ENCODE results near the gene HDAC5. TPM values are rescaled to one million over a fixed set of nuclear protein-coding genes. Genes with fewer than 3 reads are reported as not detected.

Gene HDAC5
- total RNA-seq, 3 donors from 2014 or later = 66.5 to 79.3 (median 75.4) TPM

DNA sequence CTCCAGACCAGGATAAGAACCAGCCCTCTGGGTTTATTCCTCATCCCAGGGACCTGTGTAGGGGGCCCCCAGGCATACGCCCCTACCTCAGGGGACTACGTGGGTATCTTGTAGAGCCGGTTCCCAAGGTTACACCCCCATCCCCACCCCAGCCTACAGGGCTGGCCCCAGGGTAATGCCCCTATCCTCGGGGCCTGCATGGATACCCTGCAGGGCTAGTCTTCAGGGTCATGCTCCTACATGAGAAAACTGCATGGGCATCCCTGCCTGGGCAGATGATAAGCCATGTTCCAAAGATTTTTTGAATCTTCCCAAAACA, 14.2 kb downstream of the HDAC5 start:
- no peaks in the 10 kb centered on the region for H3K27me3 ChIP-seq
- intact Hi-C loops (cut with DNase I; ENCODE audit: low total_unique reads) = no loop called here
- no peak for DNase-seq (ENCODE audit: low spot score in 2 of 2)
- H3K36me3 ChIP-seq = no peaks in the 10 kb centered on the region
- no peaks in the 10 kb centered on the region for H3K9me3 ChIP-seq
- TF ChIP-seq, protein P1, sequence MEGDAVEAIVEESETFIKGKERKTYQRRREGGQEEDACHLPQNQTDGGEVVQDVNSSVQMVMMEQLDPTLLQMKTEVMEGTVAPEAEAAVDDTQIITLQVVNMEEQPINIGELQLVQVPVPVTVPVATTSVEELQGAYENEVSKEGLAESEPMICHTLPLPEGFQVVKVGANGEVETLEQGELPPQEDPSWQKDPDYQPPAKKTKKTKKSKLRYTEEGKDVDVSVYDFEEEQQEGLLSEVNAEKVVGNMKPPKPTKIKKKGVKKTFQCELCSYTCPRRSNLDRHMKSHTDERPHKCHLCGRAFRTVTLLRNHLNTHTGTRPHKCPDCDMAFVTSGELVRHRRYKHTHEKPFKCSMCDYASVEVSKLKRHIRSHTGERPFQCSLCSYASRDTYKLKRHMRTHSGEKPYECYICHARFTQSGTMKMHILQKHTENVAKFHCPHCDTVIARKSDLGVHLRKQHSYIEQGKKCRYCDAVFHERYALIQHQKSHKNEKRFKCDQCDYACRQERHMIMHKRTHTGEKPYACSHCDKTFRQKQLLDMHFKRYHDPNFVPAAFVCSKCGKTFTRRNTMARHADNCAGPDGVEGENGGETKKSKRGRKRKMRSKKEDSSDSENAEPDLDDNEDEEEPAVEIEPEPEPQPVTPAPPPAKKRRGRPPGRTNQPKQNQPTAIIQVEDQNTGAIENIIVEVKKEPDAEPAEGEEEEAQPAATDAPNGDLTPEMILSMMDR (IDR thresholded peaks at IDR 0.05) = no peak
- H3K4me3 ChIP-seq = no peak overlapping the region
- H3K4me1 ChIP-seq = peaks cover 24 to 57% of the 10 kb centered on the region in 2 donors
- peak overlapping the region; percentile 82 to 89 for H3K27ac ChIP-seq

DNA sequence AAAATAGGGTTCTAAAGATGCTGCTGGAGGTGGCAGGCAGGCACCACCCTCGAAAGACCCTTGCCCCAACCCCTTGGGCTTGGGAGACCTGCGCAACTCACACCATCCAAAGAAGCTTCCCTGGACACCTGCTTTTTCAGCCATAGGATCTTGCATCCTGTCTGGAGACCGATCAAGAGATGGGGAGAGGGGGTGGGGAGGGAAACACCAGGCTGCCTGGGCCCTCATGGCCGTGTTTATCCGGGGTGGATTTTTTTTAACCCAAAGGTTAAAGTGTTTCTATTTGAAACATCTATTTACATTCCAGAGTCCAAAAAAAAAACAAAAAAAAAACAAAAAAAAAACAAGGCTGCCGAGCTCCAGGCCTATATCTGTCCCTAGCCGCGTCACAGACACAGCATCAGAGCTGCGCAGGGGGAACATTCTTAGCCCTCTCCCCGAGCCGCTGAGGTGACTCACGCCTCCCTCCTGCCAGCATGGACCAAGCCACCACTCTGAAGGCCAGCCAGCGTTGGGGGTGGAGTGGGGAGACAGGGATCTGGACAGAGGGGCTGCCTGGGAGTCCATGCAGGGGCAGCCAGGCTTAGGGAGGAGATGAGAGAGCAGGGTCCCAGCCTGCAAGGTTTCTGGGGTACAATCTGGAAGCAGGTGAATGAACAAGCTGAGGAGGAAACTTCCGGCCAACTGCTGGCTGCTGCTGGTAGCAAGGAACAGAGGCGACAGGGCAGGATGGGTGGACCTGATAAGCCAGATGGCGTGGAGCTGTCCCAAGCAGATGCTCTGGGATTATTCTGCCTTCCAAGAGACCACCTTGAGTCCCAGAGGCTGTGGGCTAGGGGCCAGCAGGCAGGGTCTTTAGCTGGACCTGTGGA, 14.8 kb downstream of the HDAC5 start:
- intact Hi-C loops (cut with DNase I; ENCODE audit: low total_unique reads) = no loop called here
- DNase-seq (ENCODE audit: low spot score in 2 of 2) = peak; percentile 68 to 70

DNA sequence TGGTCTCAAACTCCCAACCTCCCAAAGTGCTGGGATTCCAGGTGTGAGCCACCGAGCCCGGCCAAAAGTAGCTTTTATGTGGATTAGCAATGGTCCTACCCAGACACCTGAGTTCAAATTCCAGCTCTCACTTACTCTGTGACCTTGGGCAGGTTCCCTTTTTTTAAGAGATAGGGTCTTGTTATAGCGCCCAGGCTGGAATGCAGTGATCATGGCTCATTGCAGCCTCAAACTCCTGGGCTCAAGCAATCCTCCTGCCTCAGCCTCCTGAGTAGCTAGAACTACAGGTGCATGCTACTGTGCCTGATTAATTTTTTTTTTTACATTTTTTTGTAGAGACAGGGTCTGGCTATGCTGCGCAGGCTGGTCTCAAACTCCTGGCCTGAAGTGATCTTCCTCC, 16.6 kb downstream of the HDAC5 start:
- Histone ChIP-seq H3K27me3 (no peaks in the 10 kb centered on the region), H3K4me3 (no peak overlapping the region), H3K36me3 (no peaks in the 10 kb centered on the region), H3K27ac (no peak overlapping the region), H3K9me3 (no peaks in the 10 kb centered on the region), H3K4me1 (peaks cover 22 to 35% of the 10 kb centered on the region in 2 donors)
- intact Hi-C loops (cut with DNase I; ENCODE audit: low total_unique reads) = no loop called here
- TF ChIP-seq POLR2AphosphoS5 (IDR thresholded peaks at IDR 0.05) (no peak), POLR2A (IDR thresholded peaks at IDR 0.05) (no peak)
- TF ChIP-seq, protein P1 (IDR thresholded peaks at IDR 0.05) = no peak
- DNase-seq (ENCODE audit: low spot score in 2 of 2) = no peak

More for the DNA sequence above, 14.8 kb downstream of the HDAC5 start:
- no peaks in the 10 kb centered on the region for H3K36me3 ChIP-seq
- H3K9me3 ChIP-seq = no peaks in the 10 kb centered on the region
- no peak overlapping the region for H3K4me3 ChIP-seq
- H3K4me1 ChIP-seq = peaks cover 22 to 51% of the 10 kb centered on the region in 2 donors
- H3K27ac ChIP-seq = peak overlapping the region; percentile 82 to 89
- TF ChIP-seq POLR2AphosphoS5 (IDR thresholded peaks at IDR 0.05) = no peak
- TF ChIP-seq POLR2A (IDR thresholded peaks at IDR 0.05) = no peak
- TF ChIP-seq, protein P1 (IDR thresholded peaks at IDR 0.05) = no peak
- H3K27me3 ChIP-seq = no peaks in the 10 kb centered on the region

DNA sequence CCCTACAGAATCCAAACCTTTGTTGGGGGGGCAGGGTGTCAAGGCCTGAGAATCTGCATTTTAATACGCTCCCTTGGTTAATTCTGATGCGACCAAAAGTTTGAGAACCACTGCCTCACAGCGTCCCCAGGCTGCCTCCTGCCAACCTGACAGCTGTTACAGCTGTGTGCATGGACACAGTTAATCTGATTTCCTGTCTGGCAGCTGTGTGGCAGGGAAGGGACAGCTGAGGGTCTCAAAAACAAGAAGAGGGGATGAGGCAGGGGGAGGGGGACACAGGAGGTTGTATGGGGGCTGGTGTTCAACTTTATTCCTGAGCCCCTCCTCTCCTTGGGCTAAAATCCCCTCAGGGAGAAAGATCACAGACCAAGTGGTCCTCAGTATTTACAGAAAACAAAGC, 17.5 kb downstream of the HDAC5 start:
- TF ChIP-seq, protein P1 (IDR thresholded peaks at IDR 0.05) = no peak
- no peak for TF ChIP-seq POLR2A (IDR thresholded peaks at IDR 0.05)
- no peak for TF ChIP-seq POLR2AphosphoS5 (IDR thresholded peaks at IDR 0.05)
- DNase-seq (ENCODE audit: low spot score in 2 of 2) = no peak

DNA sequence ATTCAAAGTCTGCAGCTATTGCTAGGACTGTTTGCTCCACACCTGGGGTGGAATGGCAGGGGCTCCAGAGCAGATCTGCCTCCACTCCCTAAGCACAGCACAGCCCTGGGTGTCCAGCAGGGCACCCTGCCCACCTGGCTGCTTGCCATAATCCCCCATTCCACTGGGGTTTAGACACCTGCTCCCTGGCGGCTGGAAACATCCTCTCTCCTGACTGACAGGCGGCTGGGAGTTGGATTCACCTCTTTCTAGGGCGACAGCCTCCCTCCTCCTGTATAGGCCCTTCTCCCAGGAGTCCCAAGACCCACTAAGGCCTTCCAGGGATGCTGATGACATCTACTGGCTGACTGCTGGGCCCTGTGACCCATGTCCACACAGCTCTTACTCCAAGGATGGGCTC, 18.0 kb downstream of the HDAC5 start:
- H3K36me3 ChIP-seq = no peaks in the 10 kb centered on the region
- TF ChIP-seq POLR2AphosphoS5 (IDR thresholded peaks at IDR 0.05) (no peak), POLR2A (IDR thresholded peaks at IDR 0.05) (no peak)
- TF ChIP-seq, protein P1 (IDR thresholded peaks at IDR 0.05) = no peak
- no peak overlapping the region for H3K27ac ChIP-seq
- no peak overlapping the region for H3K4me3 ChIP-seq
- H3K9me3 ChIP-seq = no peaks in the 10 kb centered on the region
- no peaks in the 10 kb centered on the region for H3K27me3 ChIP-seq
- no peak for DNase-seq (ENCODE audit: low spot score in 2 of 2)
- peaks cover 13 to 25% of the 10 kb centered on the region in 2 donors for H3K4me1 ChIP-seq
- intact Hi-C loops (cut with DNase I; ENCODE audit: low total_unique reads) = no loop called here

More for the DNA sequence above, 17.5 kb downstream of the HDAC5 start:
- intact Hi-C loops (cut with DNase I; ENCODE audit: low total_unique reads) = no loop called here
- H3K27ac ChIP-seq = peak overlapping the region in 1 of 2 donors; percentile 2
- H3K9me3 ChIP-seq = no peaks in the 10 kb centered on the region
- no peak overlapping the region for H3K4me3 ChIP-seq
- H3K4me1 ChIP-seq = peaks cover 18 to 29% of the 10 kb centered on the region in 2 donors
- H3K27me3 ChIP-seq = no peaks in the 10 kb centered on the region
- no peaks in the 10 kb centered on the region for H3K36me3 ChIP-seq

All from breast epithelium (tissue), 4 donors.